Effector CD4-positive, alpha-beta T cell (primary cell): ENCODE results near the gene ZBTB7C.

Source experiments
- DNase-seq: peaks from one replicate; pipeline ENCODE4 v3.0.0-alpha.2; 2020

Gene ZBTB7C

DNA sequence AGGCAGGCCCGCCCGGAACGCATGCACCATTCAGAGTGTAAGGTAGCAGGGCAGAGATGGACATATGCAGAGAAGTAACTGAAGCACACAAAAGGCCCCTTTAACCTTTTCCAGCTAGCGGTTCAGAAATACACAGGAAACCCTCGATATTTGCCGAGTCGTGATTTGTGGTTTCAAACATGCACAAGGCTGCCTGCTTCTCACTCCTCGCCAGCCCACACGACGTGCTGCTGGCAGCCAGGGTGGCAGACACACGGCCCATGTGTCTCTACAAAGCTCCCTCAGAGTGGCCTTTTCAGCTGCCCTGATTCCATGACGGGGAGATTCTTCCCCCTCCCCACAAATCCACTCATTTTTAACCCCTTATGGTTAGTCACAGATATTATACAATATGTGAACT is 23.6 kb downstream of the ZBTB7C start:
- no peak for DNase-seq

DNA sequence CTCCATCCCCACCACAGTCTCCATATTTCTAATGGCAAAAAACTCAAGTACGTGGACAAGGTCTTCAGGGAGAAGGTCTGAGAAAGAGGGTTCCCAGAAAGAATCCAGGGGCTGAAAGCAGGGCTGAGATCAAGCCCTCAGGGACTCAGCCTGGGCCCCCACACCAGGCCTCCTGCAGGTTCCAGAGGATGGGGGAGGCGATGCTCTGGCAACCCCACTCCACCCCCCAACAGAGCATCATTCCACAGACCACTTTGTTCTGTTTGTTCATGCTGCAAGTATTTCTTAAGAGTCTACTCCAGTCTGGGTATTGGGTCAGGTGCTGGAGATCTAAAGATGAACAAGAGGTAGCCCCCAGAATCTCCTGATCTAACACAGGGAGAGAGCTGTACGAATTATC is 32.2 kb downstream of the ZBTB7C start:
- no peak for DNase-seq

DNA sequence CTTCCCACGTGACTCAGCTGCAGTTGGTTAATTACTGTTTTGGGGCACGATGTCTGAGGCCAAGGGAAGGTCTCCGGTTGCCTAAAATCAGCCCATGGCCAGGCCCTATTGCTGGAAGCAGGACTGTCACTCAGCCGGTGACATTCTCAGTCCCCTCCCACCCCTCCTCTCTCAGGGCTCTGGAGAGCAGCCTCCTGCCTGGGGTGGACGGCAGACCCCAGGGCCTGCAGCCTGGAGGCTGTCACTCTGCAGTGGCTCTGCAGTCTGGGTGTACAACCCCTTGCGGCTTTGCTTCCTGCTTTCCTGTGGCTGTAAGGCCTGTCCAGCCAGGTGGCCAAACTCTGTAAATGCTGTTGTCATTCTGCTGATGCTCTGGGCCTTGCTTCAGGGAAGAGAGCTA is 32.8 kb downstream of the ZBTB7C start:
- no peak for DNase-seq

DNA sequence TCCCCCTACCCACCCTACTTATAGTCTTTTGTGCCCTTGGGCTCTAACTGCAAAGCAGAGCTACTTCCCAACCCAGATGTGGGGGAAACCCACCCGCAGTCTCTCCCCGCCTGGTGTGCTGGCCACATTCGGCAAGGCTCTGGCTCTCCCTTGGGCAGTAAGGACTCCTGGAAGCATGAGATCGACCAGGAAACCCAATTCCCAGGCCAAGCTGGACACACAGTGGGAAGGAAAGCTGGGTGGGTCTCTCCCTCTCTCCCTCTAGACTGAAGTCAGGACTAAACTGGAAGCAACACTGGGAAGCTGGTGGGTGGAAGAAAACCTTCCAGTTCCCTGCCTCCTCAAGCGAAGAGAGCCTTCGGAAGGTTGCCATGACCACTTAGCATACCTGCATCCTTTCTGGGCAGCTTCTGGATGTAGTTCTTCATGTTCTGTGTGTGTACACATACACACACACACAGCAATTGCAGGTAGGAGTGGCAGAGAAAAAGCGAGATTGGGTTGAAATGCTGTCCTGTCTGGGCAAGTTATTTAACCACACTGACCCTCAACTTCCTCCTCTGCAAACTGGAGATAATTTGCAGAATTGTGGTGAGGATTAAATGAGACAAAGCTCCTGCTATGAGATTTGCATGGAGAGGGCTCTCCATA is 33.9 kb downstream of the ZBTB7C start:
- no peak for DNase-seq

DNA sequence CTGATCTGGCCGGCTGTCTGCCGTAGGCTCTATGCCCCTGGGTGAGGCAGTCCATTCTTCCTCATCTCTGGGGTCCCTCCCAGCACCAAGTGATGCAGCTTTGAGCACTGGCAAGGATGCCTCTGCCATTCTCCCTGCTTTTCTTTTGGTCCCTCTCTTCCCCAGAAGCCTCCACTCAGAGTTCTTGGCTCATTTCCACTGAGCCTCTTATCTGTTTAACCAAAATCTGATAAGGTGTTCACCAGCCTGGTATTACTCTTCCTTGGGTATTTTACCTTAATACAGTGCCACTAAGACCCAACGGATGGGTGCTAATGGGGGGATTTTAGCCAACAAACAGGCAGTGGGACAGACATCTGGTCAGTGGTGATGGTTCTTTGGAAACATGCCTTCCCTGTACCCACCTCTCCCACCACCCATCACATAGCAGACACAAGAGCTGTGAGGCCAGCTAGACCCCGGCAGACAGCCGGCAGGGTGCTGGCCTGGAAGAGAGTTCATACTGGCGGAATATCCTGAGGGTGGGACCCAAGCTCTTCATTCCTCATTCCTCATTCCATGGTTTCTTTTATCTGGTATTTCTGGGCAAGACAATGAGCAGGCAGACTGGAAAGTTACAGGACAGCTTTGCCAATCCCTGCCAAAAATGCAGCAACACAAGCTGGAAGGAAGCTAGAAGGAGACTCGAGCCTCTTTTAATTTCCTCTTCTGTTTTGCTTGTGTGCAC is 34.6 kb downstream of the ZBTB7C start:
- no peak for DNase-seq

DNA sequence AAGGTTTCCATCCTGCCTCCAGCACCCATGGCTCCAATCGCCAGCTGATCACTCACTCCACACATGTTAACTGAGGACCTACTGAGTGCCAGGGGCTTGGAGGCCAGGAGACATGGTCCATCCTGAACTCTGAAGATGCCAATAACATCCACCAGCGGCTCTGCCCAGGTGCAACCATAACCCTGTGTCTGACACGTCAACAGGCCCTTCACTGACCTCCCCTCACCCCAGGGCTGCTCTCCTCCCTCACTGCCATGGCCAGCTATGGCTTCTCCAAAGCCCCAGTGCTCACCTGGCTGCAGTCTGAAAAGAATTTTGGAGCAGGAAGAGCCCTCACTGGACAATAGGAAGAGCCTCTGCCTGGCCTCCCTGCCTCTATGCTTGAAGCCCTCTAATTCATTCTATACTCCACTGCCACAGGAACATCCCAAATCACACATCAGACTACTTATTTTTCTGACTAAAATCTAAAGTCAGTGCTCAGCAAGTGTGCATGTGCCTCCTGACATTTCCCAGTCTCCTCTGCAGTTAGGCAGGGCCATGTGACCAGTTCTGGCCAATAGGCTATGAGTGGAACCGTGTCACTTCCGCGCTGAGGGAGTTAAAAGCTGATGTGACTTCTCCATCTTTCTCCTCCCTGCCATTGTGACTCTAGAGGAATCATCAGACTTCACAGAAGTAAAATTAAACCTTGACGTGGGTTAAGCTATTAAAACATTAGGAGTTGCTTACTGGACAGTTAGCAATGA is 37.2 kb downstream of the ZBTB7C start:
- DNase-seq = no peak

DNA sequence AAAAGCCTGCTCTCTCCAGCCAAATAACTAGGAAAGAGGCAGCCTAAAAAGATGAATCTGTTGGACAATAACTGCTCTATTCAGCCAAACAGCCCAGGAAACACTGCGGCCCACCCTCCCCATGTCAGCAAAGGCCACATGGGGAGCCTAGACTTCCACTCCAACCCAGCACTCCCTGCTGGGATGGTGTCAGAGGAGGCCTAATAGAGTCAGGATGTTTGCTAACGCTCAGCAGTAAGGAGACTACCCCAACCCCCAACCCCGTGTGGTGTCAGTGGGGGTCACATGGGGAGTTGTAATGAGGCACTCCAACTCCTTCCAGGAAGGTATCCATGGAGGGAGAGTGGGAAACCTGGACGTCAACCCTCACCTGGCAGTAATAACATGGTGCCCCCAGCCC is 41.6 kb downstream of the ZBTB7C start:
- no peak for DNase-seq

DNA sequence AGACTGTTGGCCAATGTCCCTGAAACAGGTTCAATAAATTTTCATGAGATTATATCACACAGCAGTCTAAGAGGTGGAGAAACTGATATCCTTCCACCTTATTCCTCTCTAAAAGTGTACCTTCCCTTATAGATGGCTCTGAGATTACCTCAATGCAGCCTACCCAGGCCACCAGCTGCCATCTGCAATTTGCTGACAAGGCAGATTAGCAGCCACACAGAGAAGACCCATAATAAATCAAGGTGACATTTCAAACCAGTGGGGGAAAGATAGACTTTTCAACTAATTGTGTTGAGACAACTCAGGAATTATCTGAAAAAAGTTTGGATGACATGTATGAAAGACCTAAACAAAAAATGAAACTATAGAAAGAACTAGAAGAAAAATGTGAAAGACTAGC is 43.2 kb downstream of the ZBTB7C start:
- DNase-seq = no peak

DNA sequence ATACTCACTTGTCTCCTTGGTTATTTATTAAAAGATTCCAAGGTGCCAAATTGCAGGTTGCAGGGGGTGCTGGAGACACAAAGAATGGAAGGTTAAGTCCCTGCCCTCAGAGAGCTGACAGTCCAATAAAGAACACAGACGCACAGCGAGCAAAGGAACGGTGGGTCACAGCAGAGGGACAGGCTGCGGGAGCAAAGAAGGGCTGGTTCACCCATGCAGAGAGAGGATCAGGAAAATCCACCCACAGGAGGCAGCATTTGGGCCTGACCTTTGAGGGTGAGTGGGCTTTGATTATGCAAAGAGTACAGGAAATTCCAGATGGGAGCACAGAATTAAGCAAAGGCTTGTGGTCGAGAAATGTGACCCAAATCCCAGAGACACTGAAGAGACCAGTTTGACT is 45.0 kb downstream of the ZBTB7C start:
- no peak for DNase-seq

DNA sequence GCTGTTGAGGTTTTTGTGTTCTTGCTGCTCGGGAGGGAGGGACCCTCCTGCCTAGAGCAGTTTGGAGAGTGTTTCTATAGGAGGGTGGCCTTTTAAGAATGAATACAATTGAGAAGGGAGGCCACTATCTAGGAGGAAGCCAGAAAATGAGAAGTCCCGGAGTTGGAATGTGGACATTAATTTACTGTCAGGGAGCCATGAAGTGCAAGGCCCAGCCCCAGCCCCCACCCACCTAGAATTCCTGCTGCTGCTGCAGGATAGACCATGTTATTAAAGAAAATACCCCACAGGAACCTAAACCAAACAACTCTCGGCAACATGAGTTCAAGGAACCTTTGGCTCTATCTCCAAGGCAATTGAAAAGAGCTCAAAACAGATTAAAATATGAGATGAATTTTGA is 46.0 kb downstream of the ZBTB7C start:
- no peak for DNase-seq

DNA sequence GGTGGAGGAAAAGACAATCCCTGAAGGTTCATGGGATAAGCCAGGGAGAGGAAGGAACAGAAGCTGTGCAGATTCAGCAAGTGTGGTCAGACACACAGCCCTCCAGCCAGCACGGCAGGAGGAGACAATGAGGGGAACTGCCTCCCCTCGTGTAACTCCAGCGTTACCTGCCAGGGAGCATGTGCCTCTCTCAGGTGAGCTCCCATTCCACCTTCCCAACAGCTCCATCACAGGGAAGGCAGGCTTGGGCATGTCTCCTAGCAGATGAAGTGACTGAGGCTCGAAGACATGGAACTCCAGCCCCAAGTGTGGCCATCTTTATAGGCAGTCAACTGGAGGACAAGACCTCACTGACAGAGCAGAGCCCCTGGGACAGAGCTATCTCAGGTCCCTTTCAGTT is 47.4 kb downstream of the ZBTB7C start:
- DNase-seq = no peak

DNA sequence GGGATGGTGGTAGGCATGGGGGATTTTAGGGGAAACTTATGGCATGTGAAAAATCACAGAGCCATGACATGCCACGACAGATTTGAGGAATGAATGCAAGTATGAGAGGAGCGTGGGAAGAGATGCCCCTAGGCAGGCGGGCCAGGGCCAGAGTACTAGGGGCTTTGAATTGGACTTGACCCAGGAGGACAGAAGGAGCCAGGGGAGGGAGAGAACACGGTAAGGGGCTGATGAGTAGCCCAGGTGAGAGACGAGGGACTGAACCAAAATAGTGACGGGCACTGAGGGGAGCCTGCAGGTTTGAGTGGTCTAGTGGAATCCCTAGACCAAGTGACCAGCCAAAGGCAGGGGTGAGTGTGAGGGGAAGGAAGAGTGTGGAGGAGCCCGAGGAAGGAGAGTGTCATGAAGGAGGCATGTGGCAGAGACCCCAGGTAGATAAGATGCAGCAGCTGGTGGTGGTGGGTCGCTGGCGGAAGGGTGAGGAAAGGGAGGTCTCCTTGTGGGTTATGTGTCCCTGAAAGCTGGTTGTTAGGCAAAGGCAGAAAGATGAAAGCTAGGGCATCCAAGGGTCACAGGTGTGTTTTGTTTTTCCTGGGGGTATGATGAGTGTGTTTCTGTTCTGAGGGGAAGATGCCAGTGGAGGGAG is 48.7 kb downstream of the ZBTB7C start:
- no peak for DNase-seq

DNA sequence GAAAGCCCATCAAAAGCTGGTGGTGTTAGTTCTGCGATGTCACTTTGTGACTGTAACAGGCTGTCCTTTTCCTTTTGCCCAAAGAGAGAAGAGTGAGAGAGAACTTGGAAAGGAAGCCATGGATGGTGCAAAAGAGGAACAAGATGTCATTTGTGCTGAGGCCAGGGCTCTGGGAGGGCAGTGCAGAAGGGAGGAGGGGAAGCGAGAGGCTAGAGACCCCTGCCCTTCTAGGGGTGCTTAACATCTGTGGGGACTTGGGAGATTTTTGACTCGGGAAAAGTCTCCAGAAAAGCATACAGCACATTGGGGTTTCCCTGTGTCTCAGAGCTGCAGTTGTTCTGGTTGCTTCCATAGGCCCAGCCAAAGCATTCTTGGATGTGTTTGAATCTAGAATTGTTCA is 49.6 kb downstream of the ZBTB7C start:
- no peak for DNase-seq

DNA sequence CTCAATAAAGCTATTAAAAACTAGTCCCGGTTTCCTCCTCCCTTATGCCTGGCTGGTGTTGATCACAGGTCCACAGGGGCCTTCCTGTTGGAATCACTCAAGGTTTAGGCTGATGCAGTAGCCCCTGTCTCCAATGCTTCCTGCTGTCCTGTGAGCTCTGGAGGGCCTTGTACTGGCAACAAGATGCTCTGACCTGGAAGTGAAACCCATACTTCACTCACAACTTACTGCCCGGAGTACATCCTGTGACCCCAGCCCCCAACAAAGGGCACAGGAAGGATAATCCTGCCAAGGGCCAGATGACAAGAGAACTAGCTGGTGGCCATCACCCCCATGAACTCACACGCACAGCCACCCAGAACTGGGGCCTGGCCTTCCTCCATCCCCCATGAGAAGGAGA is 50.3 kb downstream of the ZBTB7C start:
- no peak for DNase-seq

DNA sequence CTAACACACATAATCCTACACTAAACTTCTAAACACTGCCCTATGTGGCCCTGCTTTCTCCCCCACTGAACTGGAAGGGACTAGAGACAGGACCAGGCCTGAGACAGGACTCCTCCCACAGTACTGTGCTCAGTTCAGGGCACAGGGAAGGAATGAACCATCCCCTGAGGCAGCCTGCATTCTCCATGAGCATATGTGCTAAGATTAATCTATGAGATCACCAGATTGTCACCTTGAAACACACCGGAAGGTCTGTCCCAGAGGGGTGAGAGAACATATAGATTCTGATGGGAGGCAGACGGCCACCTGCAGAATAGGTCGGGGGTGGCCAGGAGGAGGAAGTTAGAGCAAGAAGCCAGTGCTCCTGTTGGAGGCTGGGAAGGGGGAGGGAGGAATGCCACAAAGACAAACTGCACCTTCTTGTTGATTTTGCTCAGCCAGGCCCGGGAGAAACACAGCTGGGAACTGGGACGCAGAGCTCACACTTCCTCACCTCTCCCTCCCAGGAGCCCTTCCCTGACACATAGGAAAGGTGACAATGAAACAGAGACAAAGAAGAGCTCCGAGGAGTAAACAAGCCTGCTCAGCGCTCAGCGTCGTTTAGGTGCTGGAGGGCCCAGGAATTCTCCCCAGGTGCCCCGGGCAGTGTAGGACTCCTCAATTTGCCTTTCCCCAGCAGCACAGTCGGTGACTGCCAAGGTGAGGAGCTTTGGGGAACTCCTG is 52.1 kb downstream of the ZBTB7C start:
- DNase-seq = no peak

DNA sequence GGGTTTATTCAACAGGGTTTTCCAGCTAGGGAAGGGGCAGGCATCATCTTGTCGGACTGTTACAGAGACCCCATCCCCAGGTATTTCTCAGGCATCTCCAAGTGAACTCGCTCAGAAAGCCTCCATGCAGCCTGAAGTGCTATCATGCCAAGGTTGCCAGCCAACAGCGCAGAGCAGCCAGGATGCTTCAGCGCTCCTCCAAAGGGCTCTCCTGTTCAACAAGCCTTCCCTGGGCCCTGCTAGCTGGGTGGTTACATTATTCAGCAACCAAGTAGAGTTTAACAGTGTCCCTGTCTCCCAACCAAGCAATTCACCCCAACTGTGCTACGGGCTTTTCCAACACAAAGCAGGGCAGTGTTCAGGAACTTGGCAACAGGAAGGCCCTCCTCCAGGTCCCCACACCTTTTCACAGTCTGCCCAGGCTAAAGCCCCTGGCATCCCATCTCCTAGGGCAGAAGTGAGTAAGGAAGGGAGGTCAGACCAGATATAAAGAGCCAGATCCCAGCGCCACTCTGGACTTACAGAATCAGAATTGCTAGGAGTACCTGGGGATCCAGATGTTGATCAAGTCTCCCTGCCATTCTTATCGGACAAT is 52.9 kb downstream of the ZBTB7C start:
- no peak for DNase-seq

DNA sequence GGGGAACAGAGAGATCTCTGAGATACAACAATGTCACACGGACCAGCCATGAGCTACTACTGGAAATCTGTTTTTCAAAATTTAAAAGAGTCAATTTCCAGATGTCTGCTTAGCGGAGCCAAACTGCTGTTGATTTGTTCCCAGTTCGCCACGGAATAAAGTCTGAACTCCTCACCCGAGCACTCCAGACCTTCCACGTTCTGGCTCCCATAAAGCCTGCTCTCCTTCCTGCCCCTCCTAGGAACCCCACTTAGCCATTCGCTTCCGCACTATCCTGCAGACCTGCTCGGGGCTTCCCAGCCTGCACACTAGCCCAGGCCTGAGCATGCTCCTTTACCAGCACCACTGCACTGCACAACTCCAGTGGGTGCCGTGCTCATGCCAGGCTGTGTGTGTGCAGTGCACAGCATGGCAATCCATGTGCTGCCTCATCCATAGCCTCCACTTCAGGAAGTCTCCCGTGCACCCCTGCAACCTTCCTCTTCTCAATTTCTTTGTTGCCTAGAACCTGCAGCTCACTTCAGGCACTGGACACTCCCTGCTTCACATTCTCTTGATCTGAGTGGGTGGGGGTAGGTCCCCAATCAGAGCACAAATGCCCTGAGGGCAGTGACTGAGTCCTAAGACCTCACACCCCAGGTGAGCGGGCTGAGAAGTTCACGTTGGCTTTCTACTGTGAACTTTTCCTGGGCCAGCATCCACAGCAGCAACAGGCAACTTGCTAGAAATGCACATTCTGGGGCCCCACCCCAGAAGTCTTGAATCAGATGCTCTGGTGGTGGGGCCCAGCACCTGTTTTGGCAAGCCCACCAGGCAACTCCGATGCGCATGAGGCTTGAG is 53.7 kb downstream of the ZBTB7C start:
- DNase-seq = no peak

DNA sequence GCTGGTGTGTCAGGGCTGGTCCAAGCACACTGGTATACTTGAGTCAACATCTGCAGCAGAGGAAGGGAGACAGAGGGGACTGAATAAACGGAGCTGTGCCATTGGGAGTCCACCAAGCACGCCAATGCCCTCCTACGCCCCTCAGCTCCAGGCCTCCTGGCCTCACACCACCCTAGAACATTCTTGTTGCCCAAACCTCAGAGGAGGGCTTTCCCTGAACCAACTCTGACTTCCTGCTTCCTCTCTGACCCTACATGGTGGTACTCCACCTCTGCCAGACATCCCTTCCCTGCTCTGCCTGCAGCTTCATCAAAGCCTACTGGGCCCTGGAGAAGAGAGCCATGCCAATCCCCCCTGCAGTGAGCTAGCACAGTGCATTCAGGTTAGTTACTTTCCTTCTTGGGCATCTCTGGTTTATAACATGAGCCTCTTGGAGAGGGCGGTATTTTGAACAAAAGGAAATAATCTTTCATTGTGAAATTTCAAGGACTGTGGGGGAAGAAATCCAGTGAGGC is 54.4 kb downstream of the ZBTB7C start:
- no peak for DNase-seq

DNA sequence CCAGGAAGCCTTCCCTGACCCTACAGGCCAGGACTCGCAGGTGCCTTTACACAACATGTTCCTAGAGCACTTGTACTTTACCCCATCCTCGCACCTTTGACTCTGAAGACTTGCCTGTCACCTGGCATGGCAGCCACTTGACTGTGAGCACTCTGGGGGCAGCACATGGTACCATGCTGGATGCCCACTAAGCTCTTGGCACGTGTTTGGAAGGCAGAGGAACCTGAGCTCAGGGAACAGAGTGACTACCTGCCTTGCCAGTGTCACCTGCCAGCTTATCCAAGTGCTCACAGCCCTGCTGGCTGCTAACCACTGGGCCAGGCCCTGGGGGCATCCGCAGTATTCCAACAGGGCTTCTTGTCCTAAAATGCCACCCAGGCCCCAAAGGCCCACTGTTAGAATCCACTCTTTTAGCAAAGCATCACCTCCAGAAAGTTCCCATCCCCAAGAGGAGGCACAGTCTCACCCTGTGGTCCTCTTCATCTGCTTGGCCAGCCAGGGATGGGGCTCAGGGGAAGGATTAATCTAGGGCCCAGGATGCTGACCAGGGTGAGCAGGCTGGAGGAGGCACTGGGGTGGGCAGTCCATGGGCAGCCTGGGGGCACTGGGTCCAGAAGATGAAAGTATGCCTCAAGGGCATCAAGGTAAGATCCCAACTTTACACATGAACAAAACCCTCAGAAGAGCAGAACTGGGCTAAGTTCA is 57.0 kb downstream of the ZBTB7C start:
- no peak for DNase-seq

DNA sequence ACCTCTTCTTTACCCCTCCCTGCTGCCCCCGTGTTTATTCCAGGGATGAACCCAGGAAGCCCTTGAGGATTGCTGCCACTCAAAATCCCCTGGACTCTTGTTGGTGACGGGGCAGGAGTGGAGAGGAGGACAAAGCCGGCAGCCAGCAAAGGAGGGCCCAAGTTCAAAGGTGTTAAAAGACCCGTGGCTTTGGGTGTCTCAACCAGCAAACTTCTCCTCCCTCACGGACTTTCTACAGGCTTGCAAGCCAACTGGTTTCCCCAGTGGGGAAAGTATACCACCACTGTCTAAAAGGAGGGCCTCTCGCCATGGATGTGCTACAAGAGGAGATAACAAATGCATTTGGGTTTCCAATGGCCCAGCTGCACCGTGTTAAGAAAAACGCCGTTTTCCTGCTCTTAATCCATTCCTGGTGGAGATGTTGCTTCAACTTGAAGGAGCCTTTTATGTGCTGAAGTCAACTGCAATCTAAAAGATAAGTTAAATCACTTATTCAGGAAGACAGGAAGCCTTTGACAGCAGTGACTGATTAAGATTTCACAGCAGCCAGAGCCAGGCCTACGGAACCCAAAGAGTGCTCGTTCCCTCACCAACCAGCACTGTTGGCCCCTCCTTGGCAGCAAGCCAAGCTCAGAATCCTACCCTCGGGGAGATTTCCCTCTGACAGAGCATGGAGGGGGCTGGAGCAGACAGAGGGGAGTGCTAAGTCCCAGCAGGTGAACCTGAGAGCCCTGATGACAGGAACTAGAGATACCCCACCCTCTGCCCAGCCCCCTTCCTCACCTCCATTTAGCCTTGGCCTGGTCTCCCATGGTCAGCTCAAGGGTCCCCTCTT is 57.8 kb downstream of the ZBTB7C start:
- DNase-seq = no peak
